ENCODE results near the gene PDSS2. TPM values are rescaled to one million over a fixed set of nuclear protein-coding genes. Genes with fewer than 3 reads are reported as not detected.

Gene PDSS2
- total RNA-seq, 1 donor from 2014 or later = 6.5 TPM

- Mint-ChIP-seq H3K4me3 (ENCODE audit: unreplicated experiment) (no peak overlapping the region), H3K27ac (ENCODE audit: unreplicated experiment) (no peak overlapping the region), H3K4me1 (ENCODE audit: low read depth, unreplicated experiment) (no peaks in the 10 kb centered on the region), H3K36me3 (ENCODE audit: unreplicated experiment) (peaks cover 25% of the 10 kb centered on the region), H3K9me3 (ENCODE audit: unreplicated experiment) (peaks cover 4% of the 10 kb centered on the region), H3K27me3 (ENCODE audit: unreplicated experiment) (no peaks in the 10 kb centered on the region)
- TF ChIP-seq CTCF (IDR thresholded peaks at IDR 0.05; ENCODE audit: partially characterized antibody, unreplicated experiment) = no peak
- no peak for DNase-seq
These were observed 98.9 kb downstream of the PDSS2 start for GRCh38 chr6:107360476-107360875.

- Mint-ChIP-seq H3K27me3 (ENCODE audit: unreplicated experiment) (no peaks in the 10 kb centered on the region), H3K4me1 (ENCODE audit: low read depth, unreplicated experiment) (peaks cover 2% of the 10 kb centered on the region), H3K4me3 (ENCODE audit: unreplicated experiment) (no peak overlapping the region), H3K27ac (ENCODE audit: unreplicated experiment) (no peak overlapping the region), H3K36me3 (ENCODE audit: unreplicated experiment) (peaks cover 15% of the 10 kb centered on the region), H3K9me3 (ENCODE audit: unreplicated experiment) (peaks cover 2% of the 10 kb centered on the region)
- TF ChIP-seq CTCF (IDR thresholded peaks at IDR 0.05; ENCODE audit: partially characterized antibody, unreplicated experiment) = no peak
- DNase-seq = no peak
These were observed 101.5 kb downstream of the PDSS2 start for GRCh38 chr6:107357842-107358241.

GRCh38 chr6:107357031-107357430 lies 102.3 kb downstream of the PDSS2 start:
- no peak for DNase-seq
- no peak overlapping the region for H3K4me3 Mint-ChIP-seq (ENCODE audit: unreplicated experiment)
- H3K9me3 Mint-ChIP-seq (ENCODE audit: unreplicated experiment) = no peaks in the 10 kb centered on the region
- TF ChIP-seq CTCF (IDR thresholded peaks at IDR 0.05; ENCODE audit: partially characterized antibody, unreplicated experiment) = no peak
- no peaks in the 10 kb centered on the region for H3K27me3 Mint-ChIP-seq (ENCODE audit: unreplicated experiment)
- H3K27ac Mint-ChIP-seq (ENCODE audit: unreplicated experiment) = no peak overlapping the region
- H3K4me1 Mint-ChIP-seq (ENCODE audit: low read depth, unreplicated experiment) = peaks cover 2% of the 10 kb centered on the region
- H3K36me3 Mint-ChIP-seq (ENCODE audit: unreplicated experiment) = peaks cover 7% of the 10 kb centered on the region

- TF ChIP-seq CTCF (IDR thresholded peaks at IDR 0.05; ENCODE audit: partially characterized antibody, unreplicated experiment) = no peak
- Mint-ChIP-seq H3K27ac (ENCODE audit: unreplicated experiment) (no peak overlapping the region), H3K9me3 (ENCODE audit: unreplicated experiment) (no peaks in the 10 kb centered on the region), H3K27me3 (ENCODE audit: unreplicated experiment) (no peaks in the 10 kb centered on the region), H3K36me3 (ENCODE audit: unreplicated experiment) (no peaks in the 10 kb centered on the region), H3K4me1 (ENCODE audit: low read depth, unreplicated experiment) (peaks cover 2% of the 10 kb centered on the region), H3K4me3 (ENCODE audit: unreplicated experiment) (no peak overlapping the region)
- no peak for DNase-seq
These were observed 103.7 kb downstream of the PDSS2 start for GRCh38 chr6:107355659-107356058.

GRCh38 chr6:107354451-107354850 lies 104.9 kb downstream of the PDSS2 start:
- peaks cover 2% of the 10 kb centered on the region for H3K4me1 Mint-ChIP-seq (ENCODE audit: low read depth, unreplicated experiment)
- TF ChIP-seq CTCF (IDR thresholded peaks at IDR 0.05; ENCODE audit: partially characterized antibody, unreplicated experiment) = no peak
- no peak overlapping the region for H3K4me3 Mint-ChIP-seq (ENCODE audit: unreplicated experiment)
- DNase-seq = peak; percentile 59
- H3K27ac Mint-ChIP-seq (ENCODE audit: unreplicated experiment) = no peak overlapping the region
- no peaks in the 10 kb centered on the region for H3K27me3 Mint-ChIP-seq (ENCODE audit: unreplicated experiment)
- H3K9me3 Mint-ChIP-seq (ENCODE audit: unreplicated experiment) = no peaks in the 10 kb centered on the region
- H3K36me3 Mint-ChIP-seq (ENCODE audit: unreplicated experiment) = no peaks in the 10 kb centered on the region

All from glutamatergic neuron (in vitro differentiated cells).